Thoracic aorta (tissue), 2 donors: Measurements from ENCODE around the gene SLC9A8. TPM values are rescaled to one million over a fixed set of nuclear protein-coding genes. Genes with fewer than 3 reads are reported as not detected.

Source experiments
- ATAC-seq: fragments of 150-250 bp; one replicate; pipeline ENCODE4 v1.8.0; 2017; ENCODE audit warnings: low read depth; ENCODE audit not compliant: insufficient number of reproducible peaks, low FRiP score
- DNase-seq: peaks from one replicate; pipeline ENCODE4 v3.0.0-alpha.2; 2020; ENCODE audit warnings: low spot score
- H3K27ac ChIP-seq, 2 donors: fragments of 200-600 bp; sonication (generic); 1 replicate in 1 of 2; 2 replicates in 1 of 2; pipeline ENCODE4 v1.5.1; 2016; ENCODE audit warnings: mild to moderate bottlenecking in 2 of 2, moderate library complexity in 2 of 2
- H3K27me3 ChIP-seq: fragments of 200-600 bp; sonication (generic); replicated peaks from 2 replicates; pipeline ENCODE4 v1.6.0; 2016; ENCODE audit warnings: mild to moderate bottlenecking; ENCODE audit not compliant: insufficient read depth
- H3K36me3 ChIP-seq: fragments of 200-600 bp; sonication (generic); one replicate; pipeline ENCODE4 v1.5.1; 2016
- H3K4me1 ChIP-seq, 2 donors: fragments of 200-600 bp; sonication (generic); 1 replicate in 1 of 2; 2 replicates in 1 of 2; pipeline versions ENCODE4 v1.5.1 to v1.6.0; 2016; ENCODE audit warnings: low read depth in 2 of 2, mild to moderate bottlenecking in 1 of 2; ENCODE audit not compliant: control insufficient read depth in 1 of 2
- H3K4me3 ChIP-seq: fragments of 200-600 bp; sonication (generic); 2 replicates; pipeline ENCODE4 v1.5.1; 2016; ENCODE audit warnings: mild to moderate bottlenecking
- H3K9me3 ChIP-seq: fragments of 200-600 bp; sonication (generic); 2 replicates; pipeline ENCODE4 v1.5.1; 2016
- total RNA-seq, 2 donors: library from RNA; depleted of rRNA; stranded (reverse); fragments of >200 nt; gene quantifications; one replicate each; pipeline versions ENCODE4 v1.1.0 to v1.2.3, GENCODE V29; 2016
- TF ChIP-seq, protein P1 (sequence below): fragments of 200-600 bp; sonication (generic); IDR thresholded peaks from one replicate; pipeline ENCODE4 v1.5.1; 2019; ENCODE audit warnings: antibody characterized with exemption

SLC9A8 gene
- total RNA-seq, 2 donors from 2014 or later: 9.2 to 14.3 TPM

DNA sequence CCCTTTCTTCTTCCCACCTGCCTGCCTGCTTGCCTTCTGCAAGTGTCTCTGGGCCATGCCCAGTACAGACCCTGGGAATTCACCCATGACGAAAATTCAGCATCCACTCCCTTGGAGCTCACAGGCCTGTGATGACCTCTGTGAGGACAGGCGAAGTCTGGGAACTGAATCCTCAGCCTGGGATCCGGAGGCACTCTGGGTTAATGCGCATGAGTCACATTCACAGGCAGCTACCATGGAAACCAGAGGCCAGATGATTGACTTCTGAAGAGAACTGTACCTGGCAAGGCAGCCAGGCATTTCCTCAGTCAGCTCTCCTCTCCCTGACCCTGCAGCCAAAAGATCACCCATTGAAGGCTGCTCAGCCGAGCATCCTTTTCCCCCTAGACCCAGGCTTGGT, 41.0 kb downstream of the SLC9A8 start:
- Histone ChIP-seq H3K27me3 (no peaks in the 10 kb centered on the region), H3K36me3 (peaks cover 12% of the 10 kb centered on the region), H3K4me3 (no peak overlapping the region), H3K4me1 (peaks cover 41 to 59% of the 10 kb centered on the region in 2 donors), H3K9me3 (no peaks in the 10 kb centered on the region), H3K27ac (peak overlapping the region; percentile 85 to 89)
- TF ChIP-seq, protein P1, sequence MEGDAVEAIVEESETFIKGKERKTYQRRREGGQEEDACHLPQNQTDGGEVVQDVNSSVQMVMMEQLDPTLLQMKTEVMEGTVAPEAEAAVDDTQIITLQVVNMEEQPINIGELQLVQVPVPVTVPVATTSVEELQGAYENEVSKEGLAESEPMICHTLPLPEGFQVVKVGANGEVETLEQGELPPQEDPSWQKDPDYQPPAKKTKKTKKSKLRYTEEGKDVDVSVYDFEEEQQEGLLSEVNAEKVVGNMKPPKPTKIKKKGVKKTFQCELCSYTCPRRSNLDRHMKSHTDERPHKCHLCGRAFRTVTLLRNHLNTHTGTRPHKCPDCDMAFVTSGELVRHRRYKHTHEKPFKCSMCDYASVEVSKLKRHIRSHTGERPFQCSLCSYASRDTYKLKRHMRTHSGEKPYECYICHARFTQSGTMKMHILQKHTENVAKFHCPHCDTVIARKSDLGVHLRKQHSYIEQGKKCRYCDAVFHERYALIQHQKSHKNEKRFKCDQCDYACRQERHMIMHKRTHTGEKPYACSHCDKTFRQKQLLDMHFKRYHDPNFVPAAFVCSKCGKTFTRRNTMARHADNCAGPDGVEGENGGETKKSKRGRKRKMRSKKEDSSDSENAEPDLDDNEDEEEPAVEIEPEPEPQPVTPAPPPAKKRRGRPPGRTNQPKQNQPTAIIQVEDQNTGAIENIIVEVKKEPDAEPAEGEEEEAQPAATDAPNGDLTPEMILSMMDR: no peak
- ATAC-seq: peak; percentile 66
- no peak for DNase-seq

DNA sequence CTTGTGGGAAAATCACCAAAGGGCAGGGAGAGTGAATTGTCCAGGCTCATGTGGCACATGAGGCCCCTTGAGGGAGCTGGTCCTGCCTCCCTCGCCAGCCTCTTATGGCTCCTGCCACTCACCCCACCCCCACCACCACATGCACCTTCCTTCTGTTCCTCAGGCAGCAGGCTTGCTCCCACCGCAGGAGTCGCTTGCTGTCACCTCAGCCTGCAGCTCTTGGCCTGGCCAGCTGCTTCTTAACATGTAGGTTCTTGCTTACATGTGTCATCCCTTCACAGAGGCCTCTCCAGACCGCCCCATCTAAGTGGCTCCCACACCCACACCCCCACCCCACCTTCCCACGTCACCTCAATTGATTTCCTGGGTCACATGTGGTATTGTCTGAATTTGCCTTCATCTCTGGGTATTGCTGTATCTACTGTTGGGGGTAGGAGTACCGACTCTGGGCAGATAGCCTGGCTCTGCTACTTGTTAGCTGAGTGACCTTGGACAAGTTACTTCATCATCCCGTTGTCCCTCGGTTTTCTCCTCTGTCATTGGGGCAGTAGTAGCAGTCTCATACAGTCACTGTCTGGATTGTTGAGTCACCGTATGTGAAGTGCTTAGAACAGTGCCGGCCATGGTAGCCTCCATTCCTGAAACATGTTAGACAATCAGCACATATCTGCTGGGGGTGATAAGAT, 41.7 kb downstream of the SLC9A8 start:
- H3K27ac ChIP-seq: peak overlapping the region; percentile 37 to 89
- no peak for ATAC-seq

DNA sequence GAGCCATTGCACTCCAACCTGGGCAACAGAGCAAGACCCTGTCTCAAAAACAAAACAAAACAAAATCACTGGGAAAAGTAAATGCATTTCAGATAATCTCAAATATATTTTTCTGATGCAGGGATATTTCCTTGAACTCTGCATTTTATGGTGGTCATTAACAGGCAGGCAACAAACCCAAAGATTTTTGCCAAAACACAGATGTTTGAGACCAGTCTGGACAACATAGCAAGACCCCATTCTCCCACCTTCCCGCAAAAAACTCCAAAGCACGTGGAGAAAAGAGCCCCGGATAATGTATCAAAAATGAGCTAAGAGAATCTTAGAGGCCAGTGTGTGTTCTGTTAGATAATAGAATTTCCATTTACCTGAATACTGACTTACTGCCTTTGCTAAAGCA, 44.3 kb downstream of the SLC9A8 start:
- ATAC-seq (no peak), DNase-seq (no peak)
- peaks cover 29 to 56% of the 10 kb centered on the region in 2 donors for H3K4me1 ChIP-seq
- peak overlapping the region in 1 of 2 donors; percentile 87 for H3K27ac ChIP-seq
- peaks cover 9% of the 10 kb centered on the region for H3K36me3 ChIP-seq
- no peaks in the 10 kb centered on the region for H3K9me3 ChIP-seq
- TF ChIP-seq, protein P1: no peak
- no peaks in the 10 kb centered on the region for H3K27me3 ChIP-seq
- H3K4me3 ChIP-seq: no peak overlapping the region

More for the DNA sequence above, 41.7 kb downstream of the SLC9A8 start:
- TF ChIP-seq, protein P1: no peak
- H3K27me3 ChIP-seq: no peaks in the 10 kb centered on the region
- no peaks in the 10 kb centered on the region for H3K9me3 ChIP-seq
- no peak for DNase-seq
- no peak overlapping the region for H3K4me3 ChIP-seq
- H3K36me3 ChIP-seq: peaks cover 9% of the 10 kb centered on the region
- peaks cover 47 to 66% of the 10 kb centered on the region in 2 donors for H3K4me1 ChIP-seq

DNA sequence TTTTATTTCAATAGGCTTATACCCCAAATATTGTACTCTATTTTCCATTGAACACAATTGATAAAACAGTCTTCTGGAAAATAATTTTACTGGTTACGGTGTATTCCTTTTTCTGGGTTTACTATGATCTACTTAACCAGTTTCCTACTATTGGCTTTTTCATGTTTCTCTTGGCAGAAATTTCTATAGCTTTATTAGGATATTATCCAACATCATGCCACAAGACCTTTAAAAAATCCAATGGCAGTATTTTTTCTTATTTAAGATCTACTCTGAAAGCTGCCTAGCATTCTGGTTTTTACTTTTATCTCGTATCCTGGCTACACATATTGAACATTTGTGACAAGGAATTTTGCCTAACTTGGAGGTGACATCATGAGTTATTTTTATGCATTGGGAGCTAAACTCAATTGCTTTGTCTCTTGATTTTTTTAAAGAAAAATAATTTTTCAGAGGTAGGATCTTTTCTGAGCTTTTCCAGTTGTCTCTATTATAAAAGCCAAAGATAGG, 45.5 kb downstream of the SLC9A8 start:
- Histone ChIP-seq H3K4me3 (no peak overlapping the region), H3K36me3 (peaks cover 9% of the 10 kb centered on the region), H3K4me1 (peaks cover 17 to 44% of the 10 kb centered on the region in 2 donors), H3K9me3 (no peaks in the 10 kb centered on the region), H3K27me3 (no peaks in the 10 kb centered on the region), H3K27ac (peak overlapping the region; percentile 76 to 87)
- TF ChIP-seq, protein P1: no peak
- no peak for ATAC-seq
- no peak for DNase-seq

DNA sequence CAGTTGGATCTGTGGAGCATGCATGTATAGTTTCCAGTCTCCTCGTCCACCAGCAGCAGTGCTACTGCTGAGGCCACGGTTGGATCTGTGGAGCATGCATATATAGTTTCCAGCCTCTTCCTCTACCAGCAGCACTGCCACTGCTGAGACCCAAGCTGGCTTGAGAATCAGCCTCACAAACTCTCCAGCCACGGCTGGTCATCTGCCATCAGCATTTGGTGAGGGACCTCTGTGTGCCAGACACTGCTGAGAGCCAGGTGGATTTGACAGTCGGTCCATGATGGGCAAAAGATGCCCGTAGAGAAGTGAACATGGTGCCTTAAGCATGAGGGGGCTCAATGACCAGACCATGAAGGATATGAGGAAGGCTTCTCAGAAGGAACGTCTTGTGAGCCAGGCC, 46.4 kb downstream of the SLC9A8 start:
- H3K4me1 ChIP-seq: peaks cover 14 to 35% of the 10 kb centered on the region in 2 donors

More for the DNA sequence above, 46.4 kb downstream of the SLC9A8 start:
- ATAC-seq: no peak
- Histone ChIP-seq H3K36me3 (peaks cover 9% of the 10 kb centered on the region), H3K4me3 (no peak overlapping the region), H3K27ac (peak overlapping the region; percentile 76 to 87), H3K27me3 (no peaks in the 10 kb centered on the region), H3K9me3 (no peaks in the 10 kb centered on the region)
- TF ChIP-seq, protein P1: no peak
- no peak for DNase-seq
